Ishikawa (cell line): Measurements from ENCODE around the gene ATP10D.

Source experiments
- CEBPB ChIP-seq: IDR thresholded peaks from 2 replicates; pipeline ENCODE4 v1.6.1; 2012
- CREB1 ChIP-seq: IDR thresholded peaks from 2 replicates; pipeline ENCODE4 v1.6.1; 2012; ENCODE audit warnings: low read depth
- EGR1 ChIP-seq: IDR thresholded peaks from 2 replicates; pipeline ENCODE4 v1.6.1; 2012
- EP300 ChIP-seq: IDR thresholded peaks from 2 replicates; pipeline ENCODE4 v1.6.1; 2012; ENCODE audit warnings: borderline replicate concordance
- FOXM1 ChIP-seq: IDR thresholded peaks from 2 replicates; pipeline ENCODE4 v1.6.1; 2012; ENCODE audit warnings: low read depth, borderline replicate concordance
- MAX ChIP-seq: IDR thresholded peaks from 2 replicates; pipeline ENCODE4 v1.6.1; 2012
- NFIC ChIP-seq: IDR thresholded peaks from 2 replicates; pipeline ENCODE4 v1.6.1; 2012
- RAD21 ChIP-seq: IDR thresholded peaks from 2 replicates; pipeline ENCODE4 v1.6.1; 2012; ENCODE audit warnings: low read depth
- TAF1 ChIP-seq: IDR thresholded peaks from 2 replicates; pipeline ENCODE4 v1.6.1; 2012; ENCODE audit warnings: low read depth, mild to moderate bottlenecking
- TCF12 ChIP-seq: IDR thresholded peaks from 2 replicates; pipeline ENCODE4 v1.6.1; 2012; ENCODE audit warnings: low read depth
- TEAD4 ChIP-seq: IDR thresholded peaks from 2 replicates; pipeline ENCODE4 v1.6.1; 2012
- YY1 ChIP-seq: IDR thresholded peaks from 2 replicates; pipeline ENCODE4 v1.6.1; 2012; ENCODE audit warnings: low read depth
- ZBTB7A ChIP-seq: IDR thresholded peaks from 2 replicates; pipeline ENCODE4 v1.6.1; 2012; ENCODE audit warnings: low read depth
- TF ChIP-seq, protein P1 (sequence below): IDR thresholded peaks from 2 replicates; pipeline ENCODE4 v1.6.1; 2012
- TF ChIP-seq, protein P2 (sequence below): IDR thresholded peaks from 2 replicates; pipeline ENCODE4 v1.6.1; 2012; ENCODE audit warnings: low read depth, mild to moderate bottlenecking

ATP10D gene

DNA sequence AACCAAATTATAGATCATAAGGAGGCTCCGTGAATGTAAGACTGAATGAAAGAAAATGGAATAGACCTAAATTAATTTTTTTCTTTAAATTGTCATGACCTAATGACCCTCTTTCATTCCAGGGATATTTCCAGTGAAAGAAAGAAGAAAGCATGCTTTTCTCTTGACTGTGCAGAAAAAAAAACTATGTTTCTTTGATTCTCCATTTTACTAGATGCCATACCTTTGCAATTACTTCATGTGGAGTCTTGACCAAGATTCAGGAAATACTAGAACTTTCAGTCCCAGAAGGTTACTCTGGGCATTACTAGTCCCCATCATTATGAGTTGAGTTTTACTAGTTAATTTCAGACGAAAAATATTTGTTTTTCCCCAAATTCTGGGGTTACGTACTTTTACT is 15.1 kb upstream of the ATP10D start:
- TF ChIP-seq RAD21 (no peak), NFIC (no peak), CREB1 (no peak), YY1 (no peak), FOXM1 (no peak), TEAD4 (no peak), CEBPB (no peak), EGR1 (no peak), TCF12 (no peak), TAF1 (no peak), ZBTB7A (no peak), MAX (no peak), EP300 (no peak)
- TF ChIP-seq, protein P1, sequence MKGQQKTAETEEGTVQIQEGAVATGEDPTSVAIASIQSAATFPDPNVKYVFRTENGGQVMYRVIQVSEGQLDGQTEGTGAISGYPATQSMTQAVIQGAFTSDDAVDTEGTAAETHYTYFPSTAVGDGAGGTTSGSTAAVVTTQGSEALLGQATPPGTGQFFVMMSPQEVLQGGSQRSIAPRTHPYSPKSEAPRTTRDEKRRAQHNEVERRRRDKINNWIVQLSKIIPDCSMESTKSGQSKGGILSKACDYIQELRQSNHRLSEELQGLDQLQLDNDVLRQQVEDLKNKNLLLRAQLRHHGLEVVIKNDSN = no peak
- TF ChIP-seq, protein P2, sequence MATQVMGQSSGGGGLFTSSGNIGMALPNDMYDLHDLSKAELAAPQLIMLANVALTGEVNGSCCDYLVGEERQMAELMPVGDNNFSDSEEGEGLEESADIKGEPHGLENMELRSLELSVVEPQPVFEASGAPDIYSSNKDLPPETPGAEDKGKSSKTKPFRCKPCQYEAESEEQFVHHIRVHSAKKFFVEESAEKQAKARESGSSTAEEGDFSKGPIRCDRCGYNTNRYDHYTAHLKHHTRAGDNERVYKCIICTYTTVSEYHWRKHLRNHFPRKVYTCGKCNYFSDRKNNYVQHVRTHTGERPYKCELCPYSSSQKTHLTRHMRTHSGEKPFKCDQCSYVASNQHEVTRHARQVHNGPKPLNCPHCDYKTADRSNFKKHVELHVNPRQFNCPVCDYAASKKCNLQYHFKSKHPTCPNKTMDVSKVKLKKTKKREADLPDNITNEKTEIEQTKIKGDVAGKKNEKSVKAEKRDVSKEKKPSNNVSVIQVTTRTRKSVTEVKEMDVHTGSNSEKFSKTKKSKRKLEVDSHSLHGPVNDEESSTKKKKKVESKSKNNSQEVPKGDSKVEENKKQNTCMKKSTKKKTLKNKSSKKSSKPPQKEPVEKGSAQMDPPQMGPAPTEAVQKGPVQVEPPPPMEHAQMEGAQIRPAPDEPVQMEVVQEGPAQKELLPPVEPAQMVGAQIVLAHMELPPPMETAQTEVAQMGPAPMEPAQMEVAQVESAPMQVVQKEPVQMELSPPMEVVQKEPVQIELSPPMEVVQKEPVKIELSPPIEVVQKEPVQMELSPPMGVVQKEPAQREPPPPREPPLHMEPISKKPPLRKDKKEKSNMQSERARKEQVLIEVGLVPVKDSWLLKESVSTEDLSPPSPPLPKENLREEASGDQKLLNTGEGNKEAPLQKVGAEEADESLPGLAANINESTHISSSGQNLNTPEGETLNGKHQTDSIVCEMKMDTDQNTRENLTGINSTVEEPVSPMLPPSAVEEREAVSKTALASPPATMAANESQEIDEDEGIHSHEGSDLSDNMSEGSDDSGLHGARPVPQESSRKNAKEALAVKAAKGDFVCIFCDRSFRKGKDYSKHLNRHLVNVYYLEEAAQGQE = no peak

GRCh38 chr4:47471064-47471463 is 14.0 kb upstream of the ATP10D start:
- TF ChIP-seq EGR1 (no peak), ZBTB7A (no peak), MAX (no peak), TEAD4 (no peak), CREB1 (no peak), TCF12 (no peak), TAF1 (no peak), FOXM1 (no peak), RAD21 (no peak), EP300 (no peak), YY1 (no peak), NFIC (no peak), CEBPB (no peak)
- TF ChIP-seq, protein P2 = no peak
- TF ChIP-seq, protein P1 = no peak

DNA sequence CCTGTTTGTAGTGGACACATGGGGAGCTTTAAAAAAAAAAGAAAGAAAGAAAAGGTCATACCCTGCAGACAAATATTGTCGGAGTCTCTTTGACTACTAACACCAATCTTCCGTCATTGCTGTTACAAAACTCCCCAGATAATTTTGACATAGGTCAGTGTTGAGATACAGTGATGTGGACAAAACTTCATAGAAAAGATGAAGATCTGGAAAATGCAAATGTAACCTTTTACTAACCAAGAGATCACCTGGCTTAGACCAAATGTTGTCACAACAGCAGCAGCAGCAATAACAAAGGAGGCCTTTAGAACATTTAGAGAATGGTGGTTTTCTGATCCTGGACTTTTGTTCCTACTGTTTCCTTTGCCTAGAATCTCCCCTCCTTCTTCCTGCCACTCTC is 13.5 kb upstream of the ATP10D start:
- TF ChIP-seq NFIC (no peak), TCF12 (no peak), RAD21 (no peak), EP300 (no peak), YY1 (no peak), CREB1 (no peak), TAF1 (no peak), ZBTB7A (no peak), MAX (no peak), FOXM1 (no peak), TEAD4 (no peak), EGR1 (no peak), CEBPB (no peak)
- TF ChIP-seq, protein P2 = no peak
- TF ChIP-seq, protein P1 = no peak
